PC-3 (cell line): ENCODE data around the gene TCF7. TPM values are rescaled to one million over a fixed set of nuclear protein-coding genes. Genes with fewer than 3 reads are reported as not detected.

ENCODE experiments used
- ATAC-seq: fragments of 200-7000 bp; cut with Tn5 transposase; 2 replicates; pipeline ENCODE4 v1.9.1; 2020; ENCODE audit warnings: mild to moderate bottlenecking, moderate library complexity
- BruUV-seq: library from RNA; stranded (reverse); fragments of 400-500 nt; replicated peaks from 2 replicates; lab custom pipeline; 2021; lab: Mats Ljungman, UMichigan
- CTCF ChIA-PET: fragments of 300-600 bp; sonication (Branson Sonifier 250); formaldehyde crosslinking; loops from one replicate; lab custom pipeline; 2022; ENCODE audit warnings: antibody characterized with exemption; lab: Charles Lee
- POLR2A ChIA-PET: fragments of 300-600 bp; sonication (Branson Sonifier 250); formaldehyde crosslinking; loops from one replicate; lab custom pipeline; 2022; ENCODE audit warnings: antibody characterized with exemption; ENCODE audit not compliant: unreplicated experiment; lab: Charles Lee
- DNase-seq: peaks from one replicate; pipeline ENCODE4 v3.0.0-alpha.2; 2015
- H2AFZ ChIP-seq: fragments of 300-600 bp; sonication (generic); 2 replicates; pipeline ENCODE4 v1.6.0; 2016; ENCODE audit warnings: antibody characterized with exemption, low read length
- H3F3A ChIP-seq: fragments of 300-600 bp; sonication (generic); one replicate; pipeline ENCODE4 v1.6.0; 2017; ENCODE audit warnings: antibody characterized with exemption, low read length, control low read depth, mild to moderate bottlenecking; ENCODE audit not compliant: unreplicated experiment
- H3K27ac ChIP-seq: fragments of 300-600 bp; sonication (generic); 2 replicates; pipeline ENCODE4 v1.5.1; 2016; ENCODE audit warnings: mild to moderate bottlenecking, low read length
- H3K27me3 ChIP-seq: fragments of 300-600 bp; sonication (generic); 2 replicates; pipeline ENCODE4 v1.6.1; 2016; ENCODE audit warnings: low read length, mixed read lengths
- H3K36me3 ChIP-seq: fragments of 300-600 bp; sonication (generic); 2 replicates; pipeline ENCODE4 v1.6.1; 2016; ENCODE audit warnings: low read depth, mixed run types, low read length, mixed read lengths
- H3K4me1 ChIP-seq: fragments of 300-600 bp; sonication (generic); 2 replicates; pipeline ENCODE4 v1.5.1; 2016; ENCODE audit warnings: low read length; ENCODE audit not compliant: insufficient read depth
- H3K4me2 ChIP-seq: fragments of 300-600 bp; sonication (generic); 2 replicates; pipeline ENCODE4 v1.6.0; 2016; ENCODE audit warnings: low read length
- H3K4me3 ChIP-seq: fragments of 300-600 bp; sonication (generic); 2 replicates; pipeline ENCODE4 v1.5.1; 2016; ENCODE audit warnings: mild to moderate bottlenecking, low read length, mixed read lengths
- H3K79me2 ChIP-seq: fragments of 300-600 bp; sonication (generic); 2 replicates; pipeline ENCODE4 v1.6.1; 2017; ENCODE audit warnings: low read length, mixed read lengths
- H3K9ac ChIP-seq: fragments of 300-600 bp; sonication (generic); 2 replicates; pipeline ENCODE4 v1.6.0; 2016; ENCODE audit warnings: mild to moderate bottlenecking, low read length
- H3K9me2 ChIP-seq: fragments of 300-600 bp; sonication (generic); replicated peaks from 2 replicates; pipeline ENCODE4 v1.6.1; 2016; ENCODE audit warnings: mixed run types, low read length, mixed read lengths
- H3K9me3 ChIP-seq: fragments of 300-600 bp; sonication (generic); 2 replicates; pipeline ENCODE4 v1.6.1; 2016; ENCODE audit warnings: low read length, mixed read lengths
- H4K20me1 ChIP-seq: fragments of 300-600 bp; sonication (generic); 2 replicates; pipeline ENCODE4 v1.6.1; 2016; ENCODE audit warnings: low read length, mixed read lengths
- EZH2 ChIP-seq: fragments of 300-600 bp; sonication (generic); IDR thresholded peaks from one replicate; pipeline ENCODE4 v1.6.1; 2017; ENCODE audit warnings: antibody characterized with exemption, mild to moderate bottlenecking, low read length; ENCODE audit not compliant: unreplicated experiment
- EZH2phosphoT487 ChIP-seq: fragments of 300-600 bp; sonication (generic); IDR thresholded peaks from 2 replicates; pipeline ENCODE4 v1.6.1; 2018; ENCODE audit warnings: mild to moderate bottlenecking, antibody characterized with exemption, low read length, borderline replicate concordance
- intact Hi-C: fragments of 100-400 bp; cut with micrococcal nuclease; formaldehyde crosslinking; loops from 2 replicates; pipeline ENCODE4 v1.9.0; 2023
- total RNA-seq: library from RNA; depleted of rRNA; stranded (reverse); fragments of >200 nt; gene quantifications from 2 replicates; pipeline ENCODE4 v1.2.3, GENCODE V29; 2014
- TF ChIP-seq, protein P1 (sequence below): fragments of 300-600 bp; sonication (generic); conservative IDR thresholded peaks from 2 replicates; pipeline ENCODE4 v1.5.1; 2017; ENCODE audit warnings: antibody characterized with exemption, low read depth, mild to moderate bottlenecking, low read length

Gene TCF7
- total RNA-seq, 1 experiment from 2014 or later: 3.9 TPM

DNA sequence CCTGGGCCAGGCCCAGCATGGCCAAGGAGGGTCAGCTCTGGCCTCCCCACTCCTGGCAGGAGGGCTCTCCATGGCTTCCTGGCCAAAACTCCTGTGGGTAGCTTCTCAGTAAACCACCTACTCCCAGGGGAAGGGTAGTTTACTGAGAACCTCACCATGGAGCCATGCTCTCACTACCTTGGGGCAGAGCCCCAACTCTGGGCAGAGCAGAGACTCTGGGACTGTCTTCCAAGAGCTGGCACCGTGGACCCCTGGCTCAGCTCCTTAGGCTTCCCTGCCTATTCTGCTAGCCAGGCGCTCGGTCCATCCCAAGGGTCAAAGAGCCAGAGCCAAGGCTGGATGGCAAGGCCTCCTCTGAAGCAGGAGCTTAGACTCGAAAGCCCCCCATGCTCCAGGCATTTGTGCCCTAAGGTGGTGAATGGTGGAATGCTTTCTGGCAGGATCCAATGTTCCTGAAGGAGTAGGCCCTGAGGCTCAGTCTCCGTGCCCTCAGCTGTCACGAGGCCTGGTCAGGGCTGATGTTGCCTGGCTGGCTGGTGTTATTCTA lies 19.6 kb downstream of the TCF7 start:
- no peaks in the 10 kb centered on the region for H3K27me3 ChIP-seq
- H3K4me2 ChIP-seq: no peak overlapping the region
- peaks cover 4% of the 10 kb centered on the region; the same call in 1 of the 2 replicates for H3K36me3 ChIP-seq
- peaks cover 15% of the 10 kb centered on the region for H3K4me1 ChIP-seq
- H2AFZ ChIP-seq: no peak overlapping the region
- ChIA-PET POLR2A (no interaction called here), CTCF (no interaction called here)
- no peaks in the 10 kb centered on the region for H3K9me3 ChIP-seq
- no peaks in the 10 kb centered on the region for H3F3A ChIP-seq
- H3K79me2 ChIP-seq: peaks cover 14% of the 10 kb centered on the region; the same call in 1 of the 2 replicates
- intact Hi-C loops: no loop called here
- BruUV-seq: no TSS peak
- H3K9me2 ChIP-seq: no peaks in the 10 kb centered on the region
- H3K27ac ChIP-seq: no peak overlapping the region
- DNase-seq: no peak
- H4K20me1 ChIP-seq: no peaks in the 10 kb centered on the region
- no peak for ATAC-seq
- TF ChIP-seq, protein P1, sequence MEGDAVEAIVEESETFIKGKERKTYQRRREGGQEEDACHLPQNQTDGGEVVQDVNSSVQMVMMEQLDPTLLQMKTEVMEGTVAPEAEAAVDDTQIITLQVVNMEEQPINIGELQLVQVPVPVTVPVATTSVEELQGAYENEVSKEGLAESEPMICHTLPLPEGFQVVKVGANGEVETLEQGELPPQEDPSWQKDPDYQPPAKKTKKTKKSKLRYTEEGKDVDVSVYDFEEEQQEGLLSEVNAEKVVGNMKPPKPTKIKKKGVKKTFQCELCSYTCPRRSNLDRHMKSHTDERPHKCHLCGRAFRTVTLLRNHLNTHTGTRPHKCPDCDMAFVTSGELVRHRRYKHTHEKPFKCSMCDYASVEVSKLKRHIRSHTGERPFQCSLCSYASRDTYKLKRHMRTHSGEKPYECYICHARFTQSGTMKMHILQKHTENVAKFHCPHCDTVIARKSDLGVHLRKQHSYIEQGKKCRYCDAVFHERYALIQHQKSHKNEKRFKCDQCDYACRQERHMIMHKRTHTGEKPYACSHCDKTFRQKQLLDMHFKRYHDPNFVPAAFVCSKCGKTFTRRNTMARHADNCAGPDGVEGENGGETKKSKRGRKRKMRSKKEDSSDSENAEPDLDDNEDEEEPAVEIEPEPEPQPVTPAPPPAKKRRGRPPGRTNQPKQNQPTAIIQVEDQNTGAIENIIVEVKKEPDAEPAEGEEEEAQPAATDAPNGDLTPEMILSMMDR: no peak
- no peak for TF ChIP-seq EZH2
- TF ChIP-seq EZH2phosphoT487: no peak
- H3K4me3 ChIP-seq: no peak overlapping the region
- H3K9ac ChIP-seq: no peak overlapping the region

DNA sequence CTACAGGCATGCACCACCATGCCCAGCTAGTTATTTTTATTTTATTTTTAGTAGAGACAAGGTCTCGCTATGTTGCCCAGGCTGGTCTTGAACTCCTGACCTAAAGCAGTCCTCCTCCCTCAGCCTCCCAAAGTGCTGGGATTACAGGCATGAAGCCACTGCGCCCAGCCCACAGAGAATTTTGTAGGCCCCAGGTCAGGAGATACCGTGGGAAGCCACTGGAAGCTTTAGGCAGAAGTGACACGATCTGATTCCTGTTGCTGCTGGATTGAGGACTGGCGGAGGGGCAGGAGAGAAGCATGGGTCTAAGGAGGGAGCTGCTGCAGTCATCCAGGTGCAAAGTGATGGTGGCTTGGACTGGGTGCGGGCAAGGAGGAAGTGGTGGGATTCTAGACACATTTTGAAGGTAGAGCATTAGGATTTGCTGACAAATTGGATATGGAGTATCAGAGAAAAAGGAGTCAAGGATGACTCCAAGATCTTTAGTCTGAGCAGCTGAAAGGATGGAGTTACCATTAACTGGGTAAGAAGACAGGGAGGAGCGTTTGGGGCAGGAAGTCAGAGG lies 20.7 kb downstream of the TCF7 start:
- BruUV-seq: no TSS peak
- no peaks in the 10 kb centered on the region for H3F3A ChIP-seq
- no peak for ATAC-seq
- intact Hi-C loops: no loop called here
- H3K36me3 ChIP-seq: peaks cover 4% of the 10 kb centered on the region; the same call in 1 of the 2 replicates
- POLR2A ChIA-PET: no interaction called here
- no peak overlapping the region for H3K27ac ChIP-seq
- DNase-seq: no peak
- TF ChIP-seq, protein P1: no peak
- no peak for TF ChIP-seq EZH2
- no peak for TF ChIP-seq EZH2phosphoT487
- H4K20me1 ChIP-seq: no peaks in the 10 kb centered on the region
- no peak overlapping the region for H3K9ac ChIP-seq
- H3K4me3 ChIP-seq: no peak overlapping the region
- H2AFZ ChIP-seq: no peak overlapping the region
- H3K27me3 ChIP-seq: no peaks in the 10 kb centered on the region
- CTCF ChIA-PET: no interaction called here
- H3K4me2 ChIP-seq: no peak overlapping the region
- no peaks in the 10 kb centered on the region for H3K9me3 ChIP-seq
- peaks cover 14% of the 10 kb centered on the region; the same call in 1 of the 2 replicates for H3K79me2 ChIP-seq
- H3K4me1 ChIP-seq: peaks cover 16% of the 10 kb centered on the region
- no peaks in the 10 kb centered on the region for H3K9me2 ChIP-seq

DNA sequence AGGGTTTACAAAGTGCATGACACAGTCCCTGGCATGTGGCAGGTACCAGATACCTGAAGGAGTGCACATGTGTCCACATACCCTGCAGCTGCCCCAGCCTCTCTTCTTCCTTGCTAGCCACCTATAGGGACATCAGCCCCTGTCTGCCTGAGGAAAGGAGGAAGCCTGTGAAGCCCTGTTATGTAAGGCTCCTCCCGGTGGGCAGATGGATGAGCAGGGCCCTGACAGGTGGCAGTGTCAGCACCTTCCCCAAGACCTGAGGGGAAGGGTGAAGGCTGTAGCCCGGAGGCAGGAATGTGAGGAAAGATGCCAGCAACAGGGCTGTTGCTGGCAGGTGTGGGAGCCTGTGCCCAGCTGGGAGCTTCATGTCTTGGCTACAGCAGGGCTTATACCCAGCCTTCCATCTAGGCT lies 21.7 kb downstream of the TCF7 start:
- H3K9ac ChIP-seq: no peak overlapping the region
- peaks cover 14% of the 10 kb centered on the region; the same call in 1 of the 2 replicates for H3K79me2 ChIP-seq
- peaks cover 4% of the 10 kb centered on the region; the same call in 1 of the 2 replicates for H3K36me3 ChIP-seq
- H3K9me2 ChIP-seq: no peaks in the 10 kb centered on the region
- no peak overlapping the region for H3K4me3 ChIP-seq
- H3F3A ChIP-seq: no peaks in the 10 kb centered on the region
- H3K4me2 ChIP-seq: no peak overlapping the region
- no peaks in the 10 kb centered on the region for H4K20me1 ChIP-seq
- H3K27me3 ChIP-seq: no peaks in the 10 kb centered on the region
- CTCF ChIA-PET: no interaction called here
- no peak for TF ChIP-seq EZH2phosphoT487
- intact Hi-C loops: no loop called here
- H3K27ac ChIP-seq: no peak overlapping the region
- no peak overlapping the region for H2AFZ ChIP-seq
- peaks cover 22% of the 10 kb centered on the region for H3K4me1 ChIP-seq
- BruUV-seq: no TSS peak
- DNase-seq (no peak), ATAC-seq (no peak)
- POLR2A ChIA-PET: no interaction called here
- no peaks in the 10 kb centered on the region for H3K9me3 ChIP-seq
